NCI-H1694 treated with DMSO at 0.1 percent for 48 hours (cell line): ENCODE data around the gene SMNDC1.
"Not testable (repeated sequence)": the region's sequence is repeated elsewhere in the genome, so short reads cannot be mapped to it uniquely, and the experiment has no call there.

Experiments used
- DNase-seq: peaks from one replicate; lab custom pipeline; 2025; lab: John Stamatoyannopoulos, UW

Gene SMNDC1

DNA sequence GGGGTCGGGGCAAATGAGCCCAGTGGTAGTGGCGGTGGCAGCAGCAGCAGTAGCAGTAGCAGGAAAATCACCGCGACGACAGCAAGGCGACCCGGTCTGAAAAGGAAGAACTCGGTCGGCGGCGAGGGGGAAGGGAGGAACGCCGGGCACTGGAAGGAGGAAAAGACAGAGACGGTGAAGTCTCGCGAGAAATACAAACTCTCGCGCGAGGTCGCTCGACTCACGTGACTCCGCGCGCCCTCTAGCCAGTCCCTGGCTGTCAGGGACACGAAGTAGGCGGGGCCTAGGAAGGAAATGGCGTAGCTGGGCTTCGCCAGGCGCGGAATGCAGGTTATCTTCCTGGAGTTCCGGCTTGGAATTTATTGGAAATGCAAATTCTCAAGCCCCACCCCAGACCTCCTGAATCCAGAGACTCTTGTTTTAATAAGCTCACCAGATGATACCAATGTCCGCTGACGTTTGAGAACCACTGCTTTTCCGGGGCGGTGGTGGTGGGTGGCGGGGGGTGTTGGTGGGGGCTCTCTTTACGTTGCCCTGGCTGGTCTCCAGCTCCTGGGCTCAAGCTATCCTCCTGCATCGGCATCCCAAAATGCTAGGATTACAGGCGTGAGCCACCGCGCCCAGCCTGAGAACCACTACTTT, at the start of gene SMNDC1:
Gene SMNDC1 (minus strand): TSS at position 141 of the 642 bp plus-strand sequence. CDS start 1,333 bp downstream, outside the sequence.
- peak; percentile 93 for DNase-seq

GRCh38 chr10:110354322-110354766, 49.6 kb upstream of the SMNDC1 start:
- peak; percentile 77 for DNase-seq

- DNase-seq: no peak
These were observed 48.8 kb upstream of the SMNDC1 start for GRCh38 chr10:110353244-110354119.

DNA sequence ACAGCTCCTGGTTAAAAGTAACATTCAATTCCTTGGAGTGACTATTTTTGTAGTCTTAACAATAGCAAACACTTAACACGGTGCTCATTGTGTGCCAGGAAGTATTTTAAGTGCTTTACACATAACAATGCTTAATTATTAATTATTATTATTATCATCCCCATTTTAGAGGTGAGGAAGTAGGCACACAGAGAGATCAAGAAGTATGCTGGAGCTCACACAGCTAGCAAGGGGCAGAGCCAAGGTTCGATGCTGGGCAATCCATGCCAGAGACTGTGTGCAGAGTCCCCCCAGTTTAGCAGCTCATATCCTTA, 48.2 kb upstream of the SMNDC1 start:
- no peak for DNase-seq

- DNase-seq: no peak
These were observed 46.1 kb upstream of the SMNDC1 start for GRCh38 chr10:110350812-110351211.

DNA sequence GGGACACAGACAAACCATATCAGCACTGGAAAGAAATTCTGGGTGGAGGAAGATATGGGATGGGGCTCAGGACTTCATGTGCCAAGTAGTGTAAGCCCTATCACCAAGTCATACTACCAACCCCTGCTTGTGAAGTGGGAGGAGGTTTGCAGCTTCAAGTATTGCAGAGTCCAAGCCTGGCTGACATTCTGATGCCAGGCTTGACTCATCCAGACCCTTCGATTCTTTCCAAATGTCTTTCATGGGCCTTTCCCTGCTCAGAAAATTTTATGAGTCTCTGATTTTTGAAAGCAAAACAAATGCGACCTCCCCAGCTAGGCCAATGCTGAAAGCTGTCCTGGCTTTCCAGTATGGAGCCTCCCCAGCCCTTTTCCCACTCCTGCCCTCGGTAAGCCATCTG, 45.1 kb upstream of the SMNDC1 start:
- DNase-seq: no peak

GRCh38 chr10:110349386-110349785, 44.7 kb upstream of the SMNDC1 start:
- no peak for DNase-seq

GRCh38 chr10:110348336-110348735, 43.6 kb upstream of the SMNDC1 start:
- DNase-seq: no peak

GRCh38 chr10:110346914-110347313, 42.2 kb upstream of the SMNDC1 start:
- DNase-seq: no peak

DNA sequence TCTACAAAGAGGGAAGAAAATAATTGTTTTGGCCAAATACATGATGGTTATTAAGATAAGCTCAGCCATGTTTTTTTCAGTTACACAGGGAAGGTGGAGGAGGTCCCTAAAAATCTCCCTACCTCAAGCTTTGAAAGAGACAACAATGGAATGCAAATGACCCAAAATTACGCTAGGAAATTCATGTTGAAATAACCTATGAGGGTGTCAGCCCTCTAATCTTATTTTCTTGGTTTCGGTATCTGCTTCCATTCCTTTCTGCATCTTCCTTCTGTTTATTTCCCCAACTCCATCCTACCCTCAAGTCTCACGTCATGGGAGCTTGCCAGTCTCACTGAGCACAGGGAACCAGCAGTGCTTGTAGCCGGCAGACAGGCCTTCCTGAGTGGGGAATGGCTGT, 40.6 kb upstream of the SMNDC1 start:
- DNase-seq: no peak

- peak; percentile 15 for DNase-seq
These were observed 39.9 kb upstream of the SMNDC1 start for GRCh38 chr10:110344622-110345021.

DNA sequence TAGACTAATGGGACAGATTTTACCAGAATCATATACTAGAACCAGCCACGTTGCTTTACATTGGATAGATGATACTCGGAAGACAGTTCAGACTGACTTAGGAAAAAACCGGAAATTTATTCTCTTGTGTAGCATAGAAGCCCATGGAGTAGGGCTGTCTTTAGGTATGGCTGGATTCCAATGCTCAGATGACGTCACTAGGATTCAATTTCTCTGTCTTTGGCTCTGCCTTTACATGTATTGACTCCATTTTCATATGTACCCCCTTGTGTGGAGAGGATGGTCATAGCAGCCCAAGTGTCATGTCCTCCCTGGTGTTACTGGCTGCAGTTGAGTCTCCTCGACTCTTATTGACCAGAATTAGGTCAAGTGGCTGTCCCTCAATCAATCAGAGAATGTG, 39.2 kb upstream of the SMNDC1 start:
- no peak for DNase-seq

GRCh38 chr10:110340816-110341215, 36.1 kb upstream of the SMNDC1 start:
- DNase-seq: no peak

GRCh38 chr10:110340122-110340521, 35.4 kb upstream of the SMNDC1 start:
- DNase-seq: no peak

DNA sequence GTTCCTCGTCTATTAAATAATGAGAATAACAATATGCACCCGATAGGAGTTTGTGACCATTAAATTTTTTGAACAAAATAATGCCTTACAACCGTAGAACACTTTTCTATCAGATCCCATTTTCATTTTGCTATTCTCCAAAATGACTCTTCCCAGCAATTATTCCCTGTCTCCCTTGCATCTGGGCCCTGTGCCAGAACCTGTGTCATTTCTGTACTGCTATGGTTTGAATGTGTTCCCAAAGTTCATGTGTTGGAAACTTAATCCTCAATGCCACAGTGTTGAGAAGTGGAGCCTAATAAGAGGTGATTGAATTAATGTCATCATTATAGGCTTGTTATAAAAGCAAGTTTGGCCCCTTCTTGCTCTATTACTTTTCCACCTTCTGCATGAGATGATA, 33.2 kb upstream of the SMNDC1 start:
- peak; percentile 5 for DNase-seq

GRCh38 chr10:110337401-110337800, 32.7 kb upstream of the SMNDC1 start:
- no peak for DNase-seq

DNA sequence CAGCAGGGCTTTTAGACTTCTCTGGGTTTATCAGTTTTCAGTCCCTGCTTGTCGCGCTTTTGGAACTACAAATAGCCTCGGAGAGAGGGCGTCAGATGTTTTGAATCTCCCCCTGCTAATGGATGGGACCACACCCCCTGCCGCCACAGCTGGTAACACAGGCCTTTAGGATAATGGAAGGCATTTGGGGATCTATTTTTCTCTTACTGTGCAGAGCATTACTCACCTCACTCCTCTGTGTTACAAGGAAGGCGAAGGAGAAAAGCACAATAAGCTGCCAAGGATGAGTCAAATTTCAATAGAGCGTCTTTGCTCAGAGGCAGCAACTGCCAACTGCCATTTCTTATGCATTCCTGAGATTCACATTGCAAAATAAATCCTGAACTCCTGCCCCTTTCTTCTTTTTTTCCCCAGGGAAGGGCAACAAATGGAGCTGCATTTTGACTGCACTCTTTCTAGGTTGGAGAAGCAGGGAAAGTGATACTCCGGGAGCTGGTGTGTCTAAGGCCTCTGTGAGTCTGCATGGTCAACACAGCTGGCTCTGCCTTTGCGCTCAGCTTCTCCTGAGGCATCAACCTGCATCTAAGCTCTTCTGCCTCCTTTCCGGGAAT, 31.5 kb upstream of the SMNDC1 start:
- no peak for DNase-seq

GRCh38 chr10:110335314-110336064, 30.8 kb upstream of the SMNDC1 start:
- no peak for DNase-seq

- no peak for DNase-seq
These were observed 29.4 kb upstream of the SMNDC1 start for GRCh38 chr10:110334061-110334656.

DNA sequence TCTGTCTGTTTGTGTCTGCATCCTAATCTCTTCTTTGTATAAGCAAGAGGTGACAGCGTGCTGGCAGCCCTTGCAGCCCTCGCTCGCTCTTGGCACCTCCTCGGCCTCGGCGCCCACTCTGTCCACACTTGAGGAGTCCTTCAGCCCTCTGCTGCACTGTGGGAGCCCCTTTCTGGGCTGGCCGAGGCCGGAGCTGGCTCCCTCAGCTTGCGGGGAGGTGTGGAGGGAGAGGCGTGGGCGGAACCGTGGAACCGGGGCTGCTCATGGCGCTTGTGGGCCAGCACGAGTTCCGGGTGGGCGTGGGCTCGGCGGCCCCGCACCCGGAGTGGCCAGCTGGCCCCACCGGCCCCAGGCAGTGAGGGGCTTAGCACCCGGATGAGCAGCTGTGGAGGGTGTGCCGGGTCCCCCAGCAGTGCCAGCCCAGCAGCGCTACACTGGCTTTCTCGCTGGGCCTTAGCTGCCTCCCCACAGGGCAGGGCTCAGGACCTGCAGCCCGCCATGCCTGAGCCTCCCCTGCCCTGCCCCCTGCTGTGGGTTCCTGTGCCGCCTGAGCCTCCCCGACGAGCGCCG, 26.6 kb upstream of the SMNDC1 start:
- not testable (repeated sequence) for DNase-seq

- no peak for DNase-seq
These were observed 26.0 kb upstream of the SMNDC1 start for GRCh38 chr10:110330675-110331074.
